Natural killer cell (primary cell): ENCODE measurements around the gene CBARP. TPM values are rescaled to one million over a fixed set of nuclear protein-coding genes. Genes with fewer than 3 reads are reported as not detected.
"Not testable (repeated sequence)": the region's sequence is repeated elsewhere in the genome, so short reads cannot be mapped to it uniquely, and the experiment has no call there.

Experiments
- ATAC-seq, 3 donors: fragments of 150-1000 bp in 2 of 3; fragments of 200-7000 bp in 1 of 3; cut with Tn5 transposase; 1 replicate in 1 of 3; 2 replicates in 2 of 3; pipeline ENCODE4 v1.10.0; 2021; ENCODE audit warnings: mild to moderate bottlenecking in 2 of 3, moderate library complexity in 2 of 3
- DNase-seq, 2 donors: peaks; one replicate each; pipeline versions ENCODE4 v3.0.0 to v3.0.0-alpha.2; 2013 to 2021; ENCODE audit warnings: mixed read lengths in 1 of 2
- H3K27ac ChIP-seq: one replicate; pipeline ENCODE4 v1.5.1; 2013; ENCODE audit warnings: mild to moderate bottlenecking, low read length
- H3K27me3 ChIP-seq: one replicate; pipeline ENCODE4 v1.6.1; 2013; ENCODE audit warnings: low read length; ENCODE audit not compliant: control insufficient read depth, insufficient read depth
- H3K36me3 ChIP-seq: one replicate; pipeline ENCODE4 v1.6.1; 2013; ENCODE audit warnings: low read length; ENCODE audit not compliant: control insufficient read depth, insufficient read depth
- H3K4me1 ChIP-seq: one replicate; pipeline ENCODE4 v1.6.1; 2013; ENCODE audit warnings: low read length; ENCODE audit not compliant: control insufficient read depth, insufficient read depth
- H3K4me3 ChIP-seq: one replicate; pipeline ENCODE4 v1.5.1; 2013; ENCODE audit warnings: low read length
- H3K9me3 ChIP-seq: one replicate; pipeline ENCODE4 v1.6.1; 2013; ENCODE audit warnings: low read length; ENCODE audit not compliant: control insufficient read depth, insufficient read depth
- H3K27ac Mint-ChIP-seq, 2 donors: one replicate each; pipeline ENCODE4 v1.8.0; 2022; ENCODE audit warnings: mild to moderate bottlenecking in 2 of 2, mixed read lengths in 2 of 2, moderate library complexity in 1 of 2
- H3K27me3 Mint-ChIP-seq, 2 donors: one replicate each; pipeline ENCODE4 v1.8.0; 2022; ENCODE audit warnings: low read depth in 2 of 2, mixed read lengths in 2 of 2
- H3K36me3 Mint-ChIP-seq: one replicate; pipeline ENCODE4 v1.8.0; 2022; ENCODE audit warnings: mixed read lengths
- H3K4me1 Mint-ChIP-seq, 2 donors: one replicate each; pipeline ENCODE4 v1.8.0; 2022; ENCODE audit warnings: mixed read lengths in 2 of 2
- H3K4me3 Mint-ChIP-seq: one replicate; pipeline ENCODE4 v1.8.0; 2022; ENCODE audit warnings: mild to moderate bottlenecking, moderate library complexity, mixed read lengths
- H3K9me3 Mint-ChIP-seq, 2 donors: one replicate each; pipeline ENCODE4 v1.8.0; 2022; ENCODE audit warnings: mixed read lengths in 2 of 2
- CTCF ChIP-seq: fragments of 200-600 bp; IDR thresholded peaks from one replicate; pipeline ENCODE4 v1.8.0; 2022; ENCODE audit warnings: antibody characterized with exemption
- WGBS: methylation state at CpG from one replicate; pipeline ENCODE4 v1.1.7; 2013; ENCODE audit warnings: missing lambda C conversion rate; ENCODE audit not compliant: insufficient coverage; 5-methylcytosine and 5-hydroxymethylcytosine counted together
- intact Hi-C: fragments of 100-400 bp; cut with micrococcal nuclease; formaldehyde crosslinking; loops from one replicate; pipeline ENCODE4 v1.14.2; 2022
- total RNA-seq, 4 donors: library from RNA; stranded (reverse); fragments of 120-200 nt in 1 of 4; gene quantifications; one replicate each; pipeline versions ENCODE4 v1.2.3 to v1.2.4, GENCODE V29; 2013 to 2022

Gene CBARP
- total RNA-seq, 3 donors from 2014 or later (not counting 1 experiment from before 2014, with no cell fraction given) = 0.14 to 0.41 TPM; not detected in 1

GRCh38 chr19:1205114-1206099 is 32.4 kb downstream of the CBARP start, which contains the start of gene STK11:
STK11 (plus strand) TSS chr19:1205778; CDS start chr19:1206914, 1,136 bp downstream.
- 4% methylated on average over 114 of the region's 114 CpGs for WGBS
- peak; percentile 98 to 100 for DNase-seq
- H3K9me3 ChIP-seq = no peaks in the 10 kb centered on the region
- ATAC-seq = peak; percentile 92 to 98 (median 94)
- Mint-ChIP-seq H3K27ac (peak within 1 kb of the TSS; percentile 88 to 90), H3K4me1 (peaks cover 14 to 34% of the 10 kb centered on the region in 2 donors), H3K36me3 (no peaks in the 10 kb centered on the region), H3K27me3 (no peaks in the 10 kb centered on the region), H3K9me3 (no peaks in the 10 kb centered on the region), H3K4me3 (peak within 1 kb of the TSS; percentile 96)
- no peak for TF ChIP-seq CTCF
- intact Hi-C loops = loop anchor here (1.0 kb wide), 1 partner anchor 73 kb away; no protein-coding TSS in a partner anchor
- no peaks in the 10 kb centered on the region for H3K27me3 ChIP-seq
- H3K4me1 ChIP-seq = peaks cover 47% of the 10 kb centered on the region
- H3K27ac ChIP-seq = peak within 1 kb of the TSS; percentile 77
- peaks cover 8% of the 10 kb centered on the region for H3K36me3 ChIP-seq
- peak within 1 kb of the TSS; percentile 55 for H3K4me3 ChIP-seq

- H3K4me1 ChIP-seq = peaks cover 13% of the 10 kb centered on the region
- H3K27ac Mint-ChIP-seq, H3K4me3 Mint-ChIP-seq, H3K9me3 Mint-ChIP-seq, H3K27me3 ChIP-seq, H3K27ac ChIP-seq, H3K36me3 ChIP-seq, H3K36me3 Mint-ChIP-seq, H3K27me3 Mint-ChIP-seq, H3K4me1 Mint-ChIP-seq, H3K9me3 ChIP-seq, DNase-seq, ATAC-seq, H3K4me3 ChIP-seq, intact Hi-C loops: not testable (repeated sequence)
- WGBS = 93% methylated on average over 3 of the region's 4 CpGs
Measured at GRCh38 chr19:1200614-1201013, 37.2 kb downstream of the CBARP start.

GRCh38 chr19:1199531-1199930 is 38.3 kb downstream of the CBARP start:
- intact Hi-C loops = no loop called here
- no peak for DNase-seq
- Histone ChIP-seq H3K27me3 (no peaks in the 10 kb centered on the region), H3K4me3 (no peak overlapping the region), H3K27ac (no peak overlapping the region), H3K36me3 (no peaks in the 10 kb centered on the region), H3K9me3 (no peaks in the 10 kb centered on the region), H3K4me1 (peaks cover 8% of the 10 kb centered on the region)
- Mint-ChIP-seq H3K4me3 (no peak overlapping the region), H3K9me3 (no peaks in the 10 kb centered on the region), H3K27ac (no peak overlapping the region), H3K27me3 (no peaks in the 10 kb centered on the region), H3K36me3 (no peaks in the 10 kb centered on the region), H3K4me1 (peaks cover 0 to 7% of the 10 kb centered on the region in 2 donors)
- ATAC-seq = no peak
- TF ChIP-seq CTCF = no peak
- 97% methylated on average over 10 of the region's 10 CpGs for WGBS

- Mint-ChIP-seq H3K4me3 (peak overlapping the region; percentile 35), H3K27ac (peak overlapping the region; percentile 66 to 88), H3K36me3 (no peaks in the 10 kb centered on the region), H3K9me3 (no peaks in the 10 kb centered on the region), H3K4me1 (peaks cover 12 to 25% of the 10 kb centered on the region in 2 donors), H3K27me3 (no peaks in the 10 kb centered on the region)
- Histone ChIP-seq H3K27me3 (no peaks in the 10 kb centered on the region), H3K4me1 (peaks cover 41% of the 10 kb centered on the region), H3K4me3 (no peak overlapping the region), H3K9me3 (no peaks in the 10 kb centered on the region), H3K36me3 (no peaks in the 10 kb centered on the region), H3K27ac (no peak overlapping the region)
- peak; percentile 84 to 94 (median 89) for ATAC-seq
- DNase-seq = peak; percentile 66 to 71
- no peak for TF ChIP-seq CTCF
- intact Hi-C loops = no loop called here
- WGBS = 50% methylated on average over 9 of the region's 9 CpGs
Measured at GRCh38 chr19:1189419-1189818, 48.4 kb downstream of the CBARP start.
